A549 (cell line): ENCODE results near the gene INSIG1. TPM values are rescaled to one million over a fixed set of nuclear protein-coding genes. Genes with fewer than 3 reads are reported as not detected.

Experiments used
- ATAC-seq, 2 experiments: fragments of 200-7000 bp in 1 of 2; fragments of >200 bp in 1 of 2; cut with Nextera tagmentation in 1 of 2; cut with Tn5 transposase in 1 of 2; 3 replicates each; pipeline versions ENCODE4 v1.8.0 to v1.9.1; 2018 to 2020; ENCODE audit warnings: mild to moderate bottlenecking in 1 of 2, moderate library complexity in 1 of 2
- CTCF ChIA-PET: fragments of 300-600 bp; sonication (Branson Sonifier 250); formaldehyde crosslinking; extraction: SDS; loops from one replicate; lab custom pipeline; 2021; ENCODE audit warnings: antibody characterized with exemption, inconsistent platforms; lab: Yijun Ruan, JAX
- POLR2A ChIA-PET: fragments of 350-600 bp; formaldehyde crosslinking; extraction: SDS; loops from one replicate; lab custom pipeline; 2021; ENCODE audit warnings: antibody characterized with exemption, inconsistent platforms; lab: Yijun Ruan, JAX
- DNase-seq, 2 experiments: peaks; one replicate each; pipeline versions ENCODE4 v3.0.0 to v3.0.0-alpha.2; 2011 to 2016; ENCODE audit warnings: low read depth in 1 of 2, low spot score in 1 of 2
- FAIRE-seq: peaks from 2 replicates; lab custom pipeline; 2011; peaks lifted over from hg19 to GRCh38; lab: Jason Lieb, UNC
- H3K27ac ChIP-seq, 2 experiments: fragments of >200 bp; sonication (Bioruptor Twin); formaldehyde crosslinking; 3 replicates each; pipeline ENCODE4 v1.5.1; 2016 to 2017
- H3K4me1 ChIP-seq: fragments of >200 bp; sonication (Bioruptor Twin); formaldehyde crosslinking; 3 replicates; pipeline ENCODE4 v1.6.1; 2016
- H3K4me2 ChIP-seq: fragments of >200 bp; sonication (Bioruptor Twin); formaldehyde crosslinking; 3 replicates; pipeline ENCODE4 v1.6.1; 2016
- H3K4me3 ChIP-seq: fragments of >200 bp; sonication (Bioruptor Twin); formaldehyde crosslinking; 3 replicates; pipeline ENCODE4 v1.5.1; 2016
- H3K9me3 ChIP-seq: fragments of >200 bp; sonication (Bioruptor Twin); formaldehyde crosslinking; 3 replicates; pipeline ENCODE4 v1.6.1; 2016
- BCL3 ChIP-seq: fragments of >200 bp; sonication (Bioruptor Twin); formaldehyde crosslinking; IDR thresholded peaks from 3 replicates; pipeline ENCODE4 v1.6.1; 2016
- BHLHE40 ChIP-seq: IDR thresholded peaks from 2 replicates; pipeline ENCODE4 v1.6.1; 2012; ENCODE audit warnings: low read depth, low read length, inconsistent platforms
- CHD2 ChIP-seq: fragments of 150-350 bp; IDR thresholded peaks from 2 replicates; pipeline ENCODE4 v1.6.1; 2014; ENCODE audit warnings: low read length; ENCODE audit not compliant: partially characterized antibody
- E2F6 ChIP-seq: IDR thresholded peaks from 2 replicates; pipeline ENCODE4 v1.6.1; 2012; ENCODE audit warnings: low read depth, borderline replicate concordance
- ESRRA ChIP-seq: fragments of 150-350 bp; IDR thresholded peaks from 2 replicates; pipeline ENCODE4 v1.6.1; 2014; ENCODE audit warnings: mild to moderate bottlenecking, low read length, borderline replicate concordance
- FOSL2 ChIP-seq, 2 experiments: fragments of 450-650 bp in 1 of 2; fragments of >200 bp in 1 of 2; sonication (Bioruptor Twin) in 1 of 2; formaldehyde crosslinking; IDR thresholded peaks; 2 replicates each; pipeline versions ENCODE4 v1.5.0 to v1.6.1; 2016 to 2020; ENCODE audit warnings: mild to moderate bottlenecking in 1 of 2, moderate library complexity in 1 of 2
- GATA3 ChIP-seq: IDR thresholded peaks from 2 replicates; pipeline ENCODE4 v1.6.1; 2012; ENCODE audit warnings: borderline replicate concordance
- HEYL ChIP-seq: fragments of 250-450 bp; sonication (Bioruptor Pico); IDR thresholded peaks from 2 replicates; pipeline ENCODE4 v1.8.0; 2021; ENCODE audit warnings: mild to moderate bottlenecking, moderate library complexity
- HOXA7 ChIP-seq: fragments of 250-450 bp; sonication (Bioruptor Pico); IDR thresholded peaks from 2 replicates; pipeline ENCODE4 v1.5.0; 2020; ENCODE audit warnings: mild to moderate bottlenecking, moderate library complexity
- HOXB13 ChIP-seq: fragments of 250-450 bp; sonication (Bioruptor Pico); IDR thresholded peaks from 2 replicates; pipeline ENCODE4 v1.5.0; 2020; ENCODE audit warnings: low read depth, mild to moderate bottlenecking, moderate library complexity
- HOXB5 ChIP-seq: fragments of 250-450 bp; sonication (Bioruptor Pico); IDR thresholded peaks from 2 replicates; pipeline ENCODE4 v1.5.0; 2020; ENCODE audit warnings: mild to moderate bottlenecking, moderate library complexity
- JUN ChIP-seq, 2 experiments: fragments of >200 bp; sonication (Bioruptor Twin); formaldehyde crosslinking; IDR thresholded peaks; 2 replicates in 1 of 2; 3 replicates in 1 of 2; pipeline ENCODE4 v1.6.1; 2016 to 2017
- KDM1A ChIP-seq: fragments of 200-600 bp; sonication (generic); IDR thresholded peaks from 2 replicates; pipeline ENCODE4 v1.6.1; 2016; ENCODE audit warnings: low read depth, mild to moderate bottlenecking
- KDM5A ChIP-seq: fragments of 200-600 bp; sonication (generic); IDR thresholded peaks from 2 replicates; pipeline ENCODE4 v1.6.1; 2016; ENCODE audit warnings: antibody characterized with exemption, mild to moderate bottlenecking
- MAFK ChIP-seq: fragments of 450-650 bp; IDR thresholded peaks from 2 replicates; pipeline ENCODE4 v1.6.1; 2014; ENCODE audit not compliant: partially characterized antibody
- MYC ChIP-seq: IDR thresholded peaks from 2 replicates; pipeline ENCODE4 v1.6.1; 2012; ENCODE audit warnings: mild to moderate bottlenecking, inconsistent platforms, low read length, improper control_type of control experiment, borderline replicate concordance
- NR3C1 ChIP-seq: fragments of >200 bp; sonication (Bioruptor Twin); formaldehyde crosslinking; IDR thresholded peaks from 3 replicates; pipeline ENCODE4 v1.6.1; 2017
- PBX3 ChIP-seq: IDR thresholded peaks from 2 replicates; pipeline ENCODE4 v1.6.1; 2012
- PHF8 ChIP-seq: fragments of 200-600 bp; sonication (generic); IDR thresholded peaks from 2 replicates; pipeline ENCODE4 v1.6.1; 2016; ENCODE audit warnings: low read depth, mild to moderate bottlenecking, antibody characterized with exemption, moderate library complexity, borderline replicate concordance
- POLR2A ChIP-seq: IDR thresholded peaks from 2 replicates; pipeline ENCODE4 v1.6.1; 2012; ENCODE audit warnings: mild to moderate bottlenecking, low read length
- RAD21 ChIP-seq, 2 experiments: fragments of >200 bp in 1 of 2; sonication (Bioruptor Twin) in 1 of 2; formaldehyde crosslinking in 1 of 2; IDR thresholded peaks in 1 of 2; conservative IDR thresholded peaks in 1 of 2; 2 replicates in 1 of 2; 3 replicates in 1 of 2; pipeline ENCODE4 v1.6.1; 2012 to 2018; ENCODE audit warnings: inconsistent platforms in 1 of 2
- RARB ChIP-seq: fragments of 250-450 bp; sonication (Bioruptor Pico); IDR thresholded peaks from 2 replicates; pipeline ENCODE4 v1.8.0; 2021; ENCODE audit warnings: mild to moderate bottlenecking, moderate library complexity
- RFX5 ChIP-seq: fragments of 450-650 bp; IDR thresholded peaks from 2 replicates; pipeline ENCODE4 v1.7.1; 2014; ENCODE audit warnings: antibody characterized with exemption, mild to moderate bottlenecking, moderate library complexity
- SMC3 ChIP-seq: fragments of >200 bp; sonication (Bioruptor Twin); formaldehyde crosslinking; IDR thresholded peaks from 3 replicates; pipeline ENCODE4 v1.6.1; 2018; ENCODE audit warnings: inconsistent platforms
- SREBF2 ChIP-seq: fragments of 450-650 bp; IDR thresholded peaks from 2 replicates; pipeline ENCODE4 v1.6.1; 2014; ENCODE audit warnings: mild to moderate bottlenecking, moderate library complexity
- TFCP2L1 ChIP-seq: fragments of 250-450 bp; sonication (Bioruptor Pico); IDR thresholded peaks from 2 replicates; pipeline ENCODE4 v1.5.0; 2021; ENCODE audit warnings: mild to moderate bottlenecking
- TP53 ChIP-seq: fragments of 250-450 bp; sonication (Bioruptor Pico); IDR thresholded peaks from 2 replicates; pipeline ENCODE4 v1.5.0; 2021; ENCODE audit warnings: mild to moderate bottlenecking, moderate library complexity
- ZNF302 ChIP-seq: fragments of 250-450 bp; sonication (Bioruptor Pico); IDR thresholded peaks from 2 replicates; pipeline ENCODE4 v1.9.0; 2021; ENCODE audit warnings: inconsistent platforms, mild to moderate bottlenecking, moderate library complexity
- WGBS: methylation state at CpG from one replicate; pipeline ENCODE4 v1.1.6; 2017; ENCODE audit errors: missing lambda C conversion rate; 5-methylcytosine and 5-hydroxymethylcytosine counted together
- polyA minus RNA-seq: library from RNA; depleted of rRNA, polyadenylated mRNA; stranded (reverse); fragments of >200 nt; gene quantifications from 2 replicates; pipeline ENCODE4 v1.2.3, GENCODE V29; 2011; rRNA and poly(A)+ RNA removed
- polyA plus RNA-seq, 4 experiments: library from polyadenylated mRNA; depleted of rRNA in 3 of 4; stranded (reverse); fragments of >200 nt; fragmentation: RNase III in 1 of 4; extraction: RNeasy Plus Mini Kit Qiagen cat#74134 plus additional on column Dnase treatment in 1 of 4; gene quantifications; 2 replicates in 3 of 4; 3 replicates in 1 of 4; pipeline ENCODE4 v1.2.3, GENCODE V29; 2011 to 2017
- TF ChIP-seq, protein P1 (sequence below): fragments of 250-450 bp; sonication (Bioruptor Pico); IDR thresholded peaks from 2 replicates; pipeline ENCODE4 v1.5.0; 2021; ENCODE audit warnings: mild to moderate bottlenecking, moderate library complexity, borderline replicate concordance
- TF ChIP-seq, protein P2 (sequence below): IDR thresholded peaks from 2 replicates; pipeline ENCODE4 v1.6.1; 2012

Gene INSIG1
- 19.7 and 19.9 TPM in 2 replicates for polyA plus RNA-seq (2011; rRNA removed)
- polyA plus RNA-seq (2012; cell fraction: cytosol; rRNA removed) = 13.6 and 19.4 TPM in 2 replicates
- polyA plus RNA-seq (2012; cell fraction: nucleus; rRNA removed) = 14.5 and 16.9 TPM in 2 replicates
- polyA plus RNA-seq (2017; fragmentation: RNase III; extraction: RNeasy Plus Mini Kit Qiagen cat#74134 plus additional on column Dnase treatment) = 13.7 to 33.4 TPM (median 27.6 TPM) in 3 replicates
- polyA minus RNA-seq = 15.4 and 20.0 TPM in 2 replicates

GRCh38 chr7:155297517-155298287 lies at the start of gene INSIG1:
Gene INSIG1, plus strand, starts transcription at chr7:155297878. Its CDS starts 408 bp downstream, at chr7:155298286.
- FAIRE-seq = no peak
- TF ChIP-seq MAFK (no peak), FOSL2 (IDR thresholded peaks at IDR 0.05) (no peak), FOSL2 (CRISPR knock-in tag; IDR thresholded peaks at IDR 0.05) (peak; percentile 11; the same call in 1 of the 2 replicates), NR3C1 (no peak), BHLHE40 (peak; percentile 34; the same call in 1 of the 2 replicates), JUN (IDR thresholded peaks at IDR 0.05) (peak; percentile 90 to 95), ESRRA (no peak), RFX5 (peak; percentile 66; the same call in 1 of the 2 replicates), HOXB13 (0 out of 2 replicates have a peak, but pooled peaks have one; percentile 11), HOXA7 (CRISPR knock-in tag) (no peak), TFCP2L1 (CRISPR knock-in tag) (no peak), SREBF2 (no peak), RAD21 (conservative IDR thresholded peaks at IDR 0.05 in 1 of 2, IDR thresholded peaks at IDR 0.05 in 1 of 2) (no peak), TP53 (peak; percentile 22; the same call in 1 of the 2 replicates), POLR2A (peak; percentile 79), SMC3 (no peak), MYC (peak; percentile 81), HOXB5 (peak; percentile 19; the same call in 1 of the 2 replicates), KDM1A (no peak), RARB (CRISPR knock-in tag) (no peak), HEYL (no peak), ZNF302 (CRISPR knock-in tag) (no peak), PBX3 (0 out of 2 replicates have a peak, but pooled peaks have one; percentile 15), BCL3 (peak; percentile 94), GATA3 (0 out of 2 replicates have a peak, but pooled peaks have one; percentile 4), KDM5A (no peak), PHF8 (peak; percentile 57), CHD2 (no peak), E2F6 (peak; percentile 78)
- TF ChIP-seq, protein P1, sequence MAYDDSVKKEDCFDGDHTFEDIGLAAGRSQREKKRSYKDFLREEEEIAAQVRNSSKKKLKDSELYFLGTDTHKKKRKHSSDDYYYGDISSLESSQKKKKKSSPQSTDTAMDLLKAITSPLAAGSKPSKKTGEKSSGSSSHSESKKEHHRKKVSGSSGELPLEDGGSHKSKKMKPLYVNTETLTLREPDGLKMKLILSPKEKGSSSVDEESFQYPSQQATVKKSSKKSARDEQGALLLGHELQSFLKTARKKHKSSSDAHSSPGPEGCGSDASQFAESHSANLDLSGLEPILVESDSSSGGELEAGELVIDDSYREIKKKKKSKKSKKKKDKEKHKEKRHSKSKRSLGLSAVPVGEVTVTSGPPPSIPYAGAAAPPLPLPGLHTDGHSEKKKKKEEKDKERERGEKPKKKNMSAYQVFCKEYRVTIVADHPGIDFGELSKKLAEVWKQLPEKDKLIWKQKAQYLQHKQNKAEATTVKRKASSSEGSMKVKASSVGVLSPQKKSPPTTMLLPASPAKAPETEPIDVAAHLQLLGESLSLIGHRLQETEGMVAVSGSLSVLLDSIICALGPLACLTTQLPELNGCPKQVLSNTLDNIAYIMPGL (CRISPR knock-in tag) = no peak
- TF ChIP-seq, protein P2, sequence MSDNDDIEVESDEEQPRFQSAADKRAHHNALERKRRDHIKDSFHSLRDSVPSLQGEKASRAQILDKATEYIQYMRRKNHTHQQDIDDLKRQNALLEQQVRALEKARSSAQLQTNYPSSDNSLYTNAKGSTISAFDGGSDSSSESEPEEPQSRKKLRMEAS = peak; percentile 81

More at GRCh38 chr7:155297517-155298287, at the start of gene INSIG1:
- ATAC-seq (peak; percentile 73 to 78), DNase-seq (peak; percentile 86 to 95)
- ChIA-PET CTCF (interaction anchor here (0.6 to 3.1 kb wide), 6 partner anchors 13 to 118 kb away, joined by 3 to 14 read pairs (median 6); no protein-coding TSS in a partner anchor), POLR2A (interaction anchor here (0.5 to 2.8 kb wide), 16 partner anchors 8 to 1811 kb away, joined by 3 to 23 read pairs (median 3); partner anchors contain the start of gene PAXIP1)
- H3K9me3 ChIP-seq = no peaks in the 10 kb centered on the region
- H3K4me1 ChIP-seq = peaks cover 23% of the 10 kb centered on the region
- peak within 1 kb of the TSS; percentile 99 for H3K4me2 ChIP-seq
- H3K27ac ChIP-seq = peak within 1 kb of the TSS; percentile 98
- 3% methylated on average over 6 of the region's 111 CpGs for WGBS
- peak within 1 kb of the TSS; percentile 90 for H3K4me3 ChIP-seq
